Activated CD4-positive, alpha-beta T cell treated with anti-CD3 and anti-CD28 coated beads, Interleukin-2, amount 50 U/mL, for 16 hours (primary cell): ENCODE results near the gene EXOC1.
"Not testable (repeated sequence)": the region's sequence is repeated elsewhere in the genome, so short reads cannot be mapped to it uniquely, and the experiment has no call there.

ENCODE experiments used
- DNase-seq: peaks from one replicate; pipeline ENCODE4 v3.0.0-alpha.2; 2020

EXOC1 gene

GRCh38 chr4:55853484-55854046, at the start of gene EXOC1:
Gene EXOC1, plus strand, starts transcription at chr4:55853648. Its CDS starts 4,676 bp downstream, at chr4:55858324.
- DNase-seq, result peak; percentile 97

- no peak for DNase-seq
Measured at GRCh38 chr4:55807556-55807955, 45.9 kb upstream of the EXOC1 start.

GRCh38 chr4:55808186-55808585, 45.3 kb upstream of the EXOC1 start:
- no peak for DNase-seq

- DNase-seq, result no peak
Measured at GRCh38 chr4:55808632-55809031, 44.8 kb upstream of the EXOC1 start.

- no peak for DNase-seq
Measured at GRCh38 chr4:55817691-55818090, 35.8 kb upstream of the EXOC1 start.

- no peak for DNase-seq
Measured at GRCh38 chr4:55819634-55820033, 33.8 kb upstream of the EXOC1 start, which contains the start of gene EXOC1L. Gene EXOC1L, plus strand, starts transcription at chr4:55819790. Its CDS starts 237 bp downstream, at chr4:55820027.

- no peak for DNase-seq
Measured at GRCh38 chr4:55820279-55820678, 33.2 kb upstream of the EXOC1 start.

- DNase-seq, result no peak
Measured at GRCh38 chr4:55822329-55822728, 31.1 kb upstream of the EXOC1 start.

- no peak for DNase-seq
Measured at GRCh38 chr4:55824865-55825264, 28.6 kb upstream of the EXOC1 start.

- no peak for DNase-seq
Measured at GRCh38 chr4:55826986-55827385, 26.5 kb upstream of the EXOC1 start.

GRCh38 chr4:55827582-55827981, 25.9 kb upstream of the EXOC1 start:
- DNase-seq, result no peak

GRCh38 chr4:55830048-55830447, 23.4 kb upstream of the EXOC1 start:
- DNase-seq, result no peak

GRCh38 chr4:55830716-55831115, 22.7 kb upstream of the EXOC1 start:
- no peak for DNase-seq

- no peak for DNase-seq
Measured at GRCh38 chr4:55834086-55834795, 19.2 kb upstream of the EXOC1 start.

GRCh38 chr4:55837903-55838302, 15.5 kb upstream of the EXOC1 start:
- no peak for DNase-seq

GRCh38 chr4:55838356-55838755, 15.1 kb upstream of the EXOC1 start:
- no peak for DNase-seq

GRCh38 chr4:55838952-55839351, 14.5 kb upstream of the EXOC1 start:
- DNase-seq, result no peak

GRCh38 chr4:55840956-55841355, 12.5 kb upstream of the EXOC1 start:
- DNase-seq, result no peak

GRCh38 chr4:55841373-55842239, 11.8 kb upstream of the EXOC1 start:
- DNase-seq, result not testable (repeated sequence)

- DNase-seq, result not testable (repeated sequence)
Measured at GRCh38 chr4:55842312-55842711, 11.1 kb upstream of the EXOC1 start.

- DNase-seq, result no peak
Measured at GRCh38 chr4:55849724-55850123, 3.7 kb upstream of the EXOC1 start.

- no peak for DNase-seq
Measured at GRCh38 chr4:55851885-55852284, 1.6 kb upstream of the EXOC1 start.

GRCh38 chr4:55854129-55854528, 681 bp downstream of the EXOC1 start:
- DNase-seq, result no peak

GRCh38 chr4:55857586-55857985, 4.1 kb downstream of the EXOC1 start:
- no peak for DNase-seq
